GM23338 (cell line): Measurements from ENCODE around the gene CAPN15. TPM values are rescaled to one million over a fixed set of nuclear protein-coding genes. Genes with fewer than 3 reads are reported as not detected.

Source experiments
- ATAC-seq: fragments of 200-7000 bp; cut with Tn5 transposase; 3 replicates; pipeline ENCODE4 v1.9.1; 2020
- DNase-seq: peaks from one replicate; pipeline ENCODE4 v3.0.0-alpha.2; 2015; ENCODE audit warnings: low spot score
- H2AFZ ChIP-seq: fragments of 200-600 bp; sonication (generic); 2 replicates; pipeline ENCODE4 v1.8.0; 2016; ENCODE audit warnings: antibody characterized with exemption, mild to moderate bottlenecking, moderate library complexity
- H3F3A ChIP-seq: fragments of 200-600 bp; sonication (generic); replicated peaks from 2 replicates; pipeline ENCODE4 v1.8.0; 2017; ENCODE audit warnings: antibody characterized with exemption, mixed run types, low read depth
- H3K27ac ChIP-seq: fragments of 200-600 bp; sonication (generic); 2 replicates; pipeline ENCODE4 v1.6.1; 2016; ENCODE audit warnings: low read depth
- H3K27me3 ChIP-seq: fragments of 200-600 bp; sonication (generic); 2 replicates; pipeline ENCODE4 v1.8.0; 2016; ENCODE audit warnings: mild to moderate bottlenecking, mixed run types, moderate library complexity; ENCODE audit not compliant: insufficient read depth
- H3K36me3 ChIP-seq: fragments of 200-600 bp; sonication (generic); 2 replicates; pipeline ENCODE4 v1.8.0; 2016; ENCODE audit warnings: mild to moderate bottlenecking; ENCODE audit not compliant: insufficient read depth
- H3K4me1 ChIP-seq: fragments of 200-600 bp; sonication (generic); 2 replicates; pipeline ENCODE4 v1.8.0; 2016; ENCODE audit warnings: mild to moderate bottlenecking, moderate library complexity; ENCODE audit not compliant: insufficient read depth
- H3K4me2 ChIP-seq: fragments of 200-600 bp; sonication (generic); 2 replicates; pipeline ENCODE4 v1.7.1; 2017; ENCODE audit warnings: mixed run types
- H3K4me3 ChIP-seq: fragments of 200-600 bp; sonication (generic); 2 replicates; pipeline ENCODE4 v1.6.1; 2016; ENCODE audit warnings: mixed run types
- H3K79me2 ChIP-seq: fragments of 200-600 bp; sonication (generic); replicated peaks from 2 replicates; pipeline ENCODE4 v1.8.0; 2017; ENCODE audit warnings: mild to moderate bottlenecking; ENCODE audit not compliant: insufficient read depth
- H3K9me2 ChIP-seq: fragments of 200-600 bp; sonication (generic); 2 replicates; pipeline ENCODE4 v1.8.0; 2017; ENCODE audit not compliant: insufficient read depth
- H4K20me1 ChIP-seq: fragments of 200-600 bp; sonication (generic); replicated peaks from 2 replicates; pipeline ENCODE4 v1.8.0; 2017; ENCODE audit warnings: mild to moderate bottlenecking; ENCODE audit not compliant: insufficient read depth
- H3K27ac Mint-ChIP-seq: 2 replicates; pipeline ENCODE4 v1.8.0; 2020; ENCODE audit warnings: inconsistent platforms, mild to moderate bottlenecking, moderate library complexity, mixed read lengths
- H3K27me3 Mint-ChIP-seq: 3 replicates; pipeline ENCODE4 v1.8.0; 2022; ENCODE audit warnings: low read depth, mild to moderate bottlenecking, moderate library complexity, mixed read lengths, inconsistent platforms; ENCODE audit not compliant: insufficient read depth, poor library complexity
- H3K36me3 Mint-ChIP-seq: 3 replicates; pipeline ENCODE4 v1.8.0; 2021; ENCODE audit warnings: low read depth, mild to moderate bottlenecking, inconsistent platforms, moderate library complexity, mixed read lengths
- H3K4me1 Mint-ChIP-seq: 3 replicates; pipeline ENCODE4 v1.8.0; 2020; ENCODE audit warnings: mild to moderate bottlenecking, inconsistent platforms, mixed read lengths
- H3K4me3 Mint-ChIP-seq: 3 replicates; pipeline ENCODE4 v1.8.0; 2021; ENCODE audit warnings: moderate library complexity, mild to moderate bottlenecking, inconsistent platforms, mixed read lengths
- H3K9me3 Mint-ChIP-seq: 3 replicates; pipeline ENCODE4 v1.8.0; 2020; ENCODE audit warnings: moderate library complexity, mild to moderate bottlenecking, inconsistent platforms, mixed read lengths
- CREB1 ChIP-seq: fragments of 250-450 bp; sonication (Bioruptor Pico); IDR thresholded peaks from 2 replicates; pipeline ENCODE4 v1.5.0; 2020; ENCODE audit warnings: low read depth, mild to moderate bottlenecking, moderate library complexity
- EZH2 ChIP-seq: fragments of 200-600 bp; sonication (generic); IDR thresholded peaks from one replicate; pipeline ENCODE4 v1.8.0; 2017; ENCODE audit warnings: antibody characterized with exemption, mild to moderate bottlenecking, low read depth; ENCODE audit not compliant: unreplicated experiment
- EZH2phosphoT487 ChIP-seq: fragments of 200-600 bp; sonication (generic); IDR thresholded peaks from one replicate; pipeline ENCODE4 v1.8.1; 2018; ENCODE audit warnings: antibody characterized with exemption; ENCODE audit not compliant: unreplicated experiment
- JUNB ChIP-seq: IDR thresholded peaks from one replicate; pipeline ENCODE4 v1.6.1; 2016; ENCODE audit warnings: antibody characterized with exemption; ENCODE audit not compliant: unreplicated experiment
- STAT1 ChIP-seq: IDR thresholded peaks from one replicate; pipeline ENCODE4 v1.6.1; 2016; ENCODE audit warnings: antibody characterized with exemption; ENCODE audit not compliant: unreplicated experiment
- ZNF331 ChIP-seq: fragments of 250-450 bp; sonication (Bioruptor Pico); IDR thresholded peaks from 2 replicates; pipeline ENCODE4 v1.5.0; 2020; ENCODE audit warnings: low read depth, mild to moderate bottlenecking, moderate library complexity
- polyA plus RNA-seq: library from polyadenylated mRNA; unstranded; fragments of >200 nt; fragmentation: Nextera tagmentation; extraction: Ambion mirVana; gene quantifications from 2 replicates; pipeline ENCODE4 v1.2.1, GENCODE V29; 2016
- total RNA-seq: library from RNA; depleted of rRNA; stranded (reverse); fragments of >200 nt; shearing (Covaris generic); gene quantifications from 2 replicates; pipeline ENCODE4 v1.2.3, GENCODE V29; 2014
- TF ChIP-seq, protein P1 (sequence below): IDR thresholded peaks from one replicate; pipeline ENCODE4 v1.6.1; 2018; ENCODE audit warnings: antibody characterized with exemption; ENCODE audit not compliant: unreplicated experiment
- TF ChIP-seq, protein P2 (sequence below): IDR thresholded peaks from 2 replicates; pipeline ENCODE4 v1.6.1; 2016; ENCODE audit warnings: antibody characterized with exemption
- TF ChIP-seq, protein P3 (sequence below), 2 experiments: fragments of 200-600 bp in 1 of 2; sonication (generic) in 1 of 2; conservative IDR thresholded peaks; 2 replicates each; pipeline versions ENCODE4 v1.5.1 to v1.6.1; 2016 to 2017; ENCODE audit warnings: antibody characterized with exemption in 2 of 2, low read depth in 2 of 2, mild to moderate bottlenecking in 2 of 2, moderate library complexity in 1 of 2

Gene CAPN15
- total and polyA plus RNA-seq, 2 experiments from 2014 or later: 27.3 to 164 TPM

DNA sequence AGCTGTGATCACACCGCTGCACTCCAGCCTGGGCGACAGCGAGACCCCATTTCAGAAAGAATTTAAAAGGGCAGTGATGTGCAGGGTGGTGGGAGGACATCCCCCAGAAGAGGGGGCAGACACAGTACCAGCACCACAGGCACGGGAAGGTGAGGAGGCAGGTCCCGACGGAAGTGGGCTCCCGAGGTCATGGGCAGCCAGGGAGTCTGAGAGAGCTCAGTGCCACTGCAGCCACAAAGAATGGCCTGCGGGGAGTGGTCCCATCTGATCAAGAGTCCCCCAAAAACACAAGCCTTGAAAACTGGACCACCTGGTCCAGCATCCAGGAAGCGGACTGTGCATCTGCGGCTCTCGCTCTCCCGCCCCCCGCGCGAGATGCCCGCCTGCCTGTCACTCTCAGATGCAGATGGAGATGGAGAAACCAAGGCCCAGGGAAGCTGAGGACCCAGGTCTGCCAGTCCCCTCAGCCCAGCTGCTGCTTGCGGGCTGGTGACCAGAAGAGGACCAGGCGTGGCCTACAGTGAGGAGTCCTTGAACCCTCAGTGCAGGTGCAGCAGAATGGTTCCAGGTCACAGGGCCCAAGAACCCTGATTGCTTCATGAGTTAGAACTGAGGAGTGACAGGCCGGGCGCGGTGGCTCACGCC lies 4.3 kb upstream of the CAPN15 start (continued):
- TF ChIP-seq, protein P1, sequence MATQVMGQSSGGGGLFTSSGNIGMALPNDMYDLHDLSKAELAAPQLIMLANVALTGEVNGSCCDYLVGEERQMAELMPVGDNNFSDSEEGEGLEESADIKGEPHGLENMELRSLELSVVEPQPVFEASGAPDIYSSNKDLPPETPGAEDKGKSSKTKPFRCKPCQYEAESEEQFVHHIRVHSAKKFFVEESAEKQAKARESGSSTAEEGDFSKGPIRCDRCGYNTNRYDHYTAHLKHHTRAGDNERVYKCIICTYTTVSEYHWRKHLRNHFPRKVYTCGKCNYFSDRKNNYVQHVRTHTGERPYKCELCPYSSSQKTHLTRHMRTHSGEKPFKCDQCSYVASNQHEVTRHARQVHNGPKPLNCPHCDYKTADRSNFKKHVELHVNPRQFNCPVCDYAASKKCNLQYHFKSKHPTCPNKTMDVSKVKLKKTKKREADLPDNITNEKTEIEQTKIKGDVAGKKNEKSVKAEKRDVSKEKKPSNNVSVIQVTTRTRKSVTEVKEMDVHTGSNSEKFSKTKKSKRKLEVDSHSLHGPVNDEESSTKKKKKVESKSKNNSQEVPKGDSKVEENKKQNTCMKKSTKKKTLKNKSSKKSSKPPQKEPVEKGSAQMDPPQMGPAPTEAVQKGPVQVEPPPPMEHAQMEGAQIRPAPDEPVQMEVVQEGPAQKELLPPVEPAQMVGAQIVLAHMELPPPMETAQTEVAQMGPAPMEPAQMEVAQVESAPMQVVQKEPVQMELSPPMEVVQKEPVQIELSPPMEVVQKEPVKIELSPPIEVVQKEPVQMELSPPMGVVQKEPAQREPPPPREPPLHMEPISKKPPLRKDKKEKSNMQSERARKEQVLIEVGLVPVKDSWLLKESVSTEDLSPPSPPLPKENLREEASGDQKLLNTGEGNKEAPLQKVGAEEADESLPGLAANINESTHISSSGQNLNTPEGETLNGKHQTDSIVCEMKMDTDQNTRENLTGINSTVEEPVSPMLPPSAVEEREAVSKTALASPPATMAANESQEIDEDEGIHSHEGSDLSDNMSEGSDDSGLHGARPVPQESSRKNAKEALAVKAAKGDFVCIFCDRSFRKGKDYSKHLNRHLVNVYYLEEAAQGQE: no peak
- TF ChIP-seq, protein P2, sequence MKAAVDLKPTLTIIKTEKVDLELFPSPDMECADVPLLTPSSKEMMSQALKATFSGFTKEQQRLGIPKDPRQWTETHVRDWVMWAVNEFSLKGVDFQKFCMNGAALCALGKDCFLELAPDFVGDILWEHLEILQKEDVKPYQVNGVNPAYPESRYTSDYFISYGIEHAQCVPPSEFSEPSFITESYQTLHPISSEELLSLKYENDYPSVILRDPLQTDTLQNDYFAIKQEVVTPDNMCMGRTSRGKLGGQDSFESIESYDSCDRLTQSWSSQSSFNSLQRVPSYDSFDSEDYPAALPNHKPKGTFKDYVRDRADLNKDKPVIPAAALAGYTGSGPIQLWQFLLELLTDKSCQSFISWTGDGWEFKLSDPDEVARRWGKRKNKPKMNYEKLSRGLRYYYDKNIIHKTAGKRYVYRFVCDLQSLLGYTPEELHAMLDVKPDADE: no peak
- TF ChIP-seq EZH2: no peak
- TF ChIP-seq JUNB: no peak
- TF ChIP-seq CREB1 (CRISPR knock-in tag): no peak
- TF ChIP-seq ZNF331 (CRISPR knock-in tag): no peak

DNA sequence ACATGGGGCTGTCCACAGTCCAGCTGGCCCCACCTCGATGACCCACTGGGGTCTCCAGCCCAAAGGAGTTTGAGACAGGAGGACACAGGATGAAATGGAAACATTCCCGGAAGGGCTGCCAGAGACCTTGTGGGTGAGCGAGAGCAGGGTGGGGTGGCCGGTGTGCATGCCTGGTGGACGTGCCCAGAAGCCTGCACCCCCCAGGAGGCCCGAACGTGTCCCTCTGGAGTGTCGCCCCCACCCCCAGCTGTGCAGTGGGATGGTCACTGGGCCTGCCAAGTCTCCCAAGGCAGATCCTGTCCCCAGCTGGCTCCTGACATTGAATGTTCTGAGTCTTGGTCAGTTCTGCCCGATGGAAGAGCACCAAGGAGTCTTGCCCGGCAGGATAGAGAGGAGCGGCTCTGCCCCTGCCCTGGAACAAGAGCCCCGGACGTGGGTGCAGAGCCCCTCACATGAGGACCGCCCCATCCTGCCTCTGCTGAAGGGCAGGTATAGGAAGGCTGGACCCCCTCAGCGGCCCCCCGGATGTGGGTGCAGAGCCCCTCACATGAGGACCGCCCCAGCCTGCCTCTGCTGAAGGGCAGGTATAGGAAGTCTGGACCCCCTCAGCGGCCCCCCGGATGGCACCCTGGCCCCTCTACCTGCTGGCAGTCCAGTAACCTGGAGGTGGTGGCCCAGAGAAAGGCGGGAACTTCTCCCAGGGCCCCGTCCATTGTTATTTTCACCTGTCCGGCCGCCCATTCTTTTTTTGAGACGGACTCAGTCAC lies 3.1 kb upstream of the CAPN15 start:
- Histone ChIP-seq H3K9me2 (no peaks in the 10 kb centered on the region), H3K27ac (no peak overlapping the region), H3K79me2 (peaks cover 19% of the 10 kb centered on the region), H3K36me3 (no peaks in the 10 kb centered on the region), H3K27me3 (no peaks in the 10 kb centered on the region), H2AFZ (no peak overlapping the region), H3K4me2 (no peak overlapping the region), H3K4me3 (no peak overlapping the region), H4K20me1 (peaks cover 13% of the 10 kb centered on the region), H3F3A (0 out of 2 replicates have a peak, but pooled peaks cover 4% of the 10 kb centered on the region), H3K4me1 (peaks cover 6% of the 10 kb centered on the region; the same call in 1 of the 2 replicates)
- Mint-ChIP-seq H3K4me3 (no peak overlapping the region), H3K9me3 (no peaks in the 10 kb centered on the region; the same call in 2 of the 3 replicates), H3K27ac (no peak overlapping the region), H3K36me3 (peaks cover 7% of the 10 kb centered on the region), H3K27me3 (peaks cover 15% of the 10 kb centered on the region), H3K4me1 (peaks cover 21% of the 10 kb centered on the region)
- ATAC-seq (no peak), DNase-seq (no peak)
- TF ChIP-seq STAT1 (no peak), EZH2phosphoT487 (no peak)
- TF ChIP-seq, protein P3, sequence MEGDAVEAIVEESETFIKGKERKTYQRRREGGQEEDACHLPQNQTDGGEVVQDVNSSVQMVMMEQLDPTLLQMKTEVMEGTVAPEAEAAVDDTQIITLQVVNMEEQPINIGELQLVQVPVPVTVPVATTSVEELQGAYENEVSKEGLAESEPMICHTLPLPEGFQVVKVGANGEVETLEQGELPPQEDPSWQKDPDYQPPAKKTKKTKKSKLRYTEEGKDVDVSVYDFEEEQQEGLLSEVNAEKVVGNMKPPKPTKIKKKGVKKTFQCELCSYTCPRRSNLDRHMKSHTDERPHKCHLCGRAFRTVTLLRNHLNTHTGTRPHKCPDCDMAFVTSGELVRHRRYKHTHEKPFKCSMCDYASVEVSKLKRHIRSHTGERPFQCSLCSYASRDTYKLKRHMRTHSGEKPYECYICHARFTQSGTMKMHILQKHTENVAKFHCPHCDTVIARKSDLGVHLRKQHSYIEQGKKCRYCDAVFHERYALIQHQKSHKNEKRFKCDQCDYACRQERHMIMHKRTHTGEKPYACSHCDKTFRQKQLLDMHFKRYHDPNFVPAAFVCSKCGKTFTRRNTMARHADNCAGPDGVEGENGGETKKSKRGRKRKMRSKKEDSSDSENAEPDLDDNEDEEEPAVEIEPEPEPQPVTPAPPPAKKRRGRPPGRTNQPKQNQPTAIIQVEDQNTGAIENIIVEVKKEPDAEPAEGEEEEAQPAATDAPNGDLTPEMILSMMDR (conservative IDR thresholded peaks at IDR 0.05; ENCODE audit: low read depth in 2 of 2): no peak
